ENCODE data around the gene RAPGEF2. TPM values are rescaled to one million over a fixed set of nuclear protein-coding genes. Genes with fewer than 3 reads are reported as not detected.
A peak's percentile ranks its signal among the peaks of the same experiment; 100 is the strongest.
"Not testable (repeated sequence)": the region's sequence is repeated elsewhere in the genome, so short reads cannot be mapped to it uniquely, and the experiment has no call there.

The RAPGEF2 gene
- total RNA-seq, 1 experiment from 2014 or later = 21.9 TPM

DNA sequence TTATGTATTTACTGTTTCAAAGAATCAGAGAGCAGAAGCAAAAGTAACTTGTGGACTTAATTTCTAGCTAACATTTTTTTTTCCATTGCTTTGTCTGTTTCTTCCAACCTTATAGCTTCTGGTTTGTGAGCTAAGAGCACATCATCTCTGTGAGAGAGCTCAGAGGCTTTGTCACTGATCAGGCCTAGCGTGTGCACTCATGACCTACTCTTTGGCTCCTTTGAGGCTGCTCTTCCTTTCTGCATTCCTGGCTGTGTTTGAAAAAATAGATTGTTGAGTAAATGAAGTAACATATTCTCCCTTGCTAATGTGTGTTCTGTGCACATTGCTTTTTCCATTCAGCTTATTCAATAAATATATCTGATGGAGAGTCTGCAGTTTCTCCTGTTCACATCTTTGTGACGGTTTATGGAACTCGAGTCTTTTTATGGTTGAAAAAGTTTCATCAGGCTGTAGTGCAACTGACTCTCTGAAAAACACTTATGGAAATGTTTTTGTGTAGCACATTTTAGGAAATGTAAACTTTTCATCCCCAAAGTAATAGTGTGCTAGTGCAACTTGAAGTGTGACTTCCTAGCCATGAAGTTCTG, 133.0 kb downstream of the RAPGEF2 start:
- no peak for DNase-seq (ENCODE audit: low read depth)

GRCh38 chr4:159237975-159238374, 135.1 kb downstream of the RAPGEF2 start:
- no peak for DNase-seq (ENCODE audit: low read depth)

GRCh38 chr4:159238631-159239030, 135.8 kb downstream of the RAPGEF2 start:
- no peak for DNase-seq (ENCODE audit: low read depth)

- DNase-seq (ENCODE audit: low read depth) = no peak
Observed at GRCh38 chr4:159239629-159240028, 136.8 kb downstream of the RAPGEF2 start.

DNA sequence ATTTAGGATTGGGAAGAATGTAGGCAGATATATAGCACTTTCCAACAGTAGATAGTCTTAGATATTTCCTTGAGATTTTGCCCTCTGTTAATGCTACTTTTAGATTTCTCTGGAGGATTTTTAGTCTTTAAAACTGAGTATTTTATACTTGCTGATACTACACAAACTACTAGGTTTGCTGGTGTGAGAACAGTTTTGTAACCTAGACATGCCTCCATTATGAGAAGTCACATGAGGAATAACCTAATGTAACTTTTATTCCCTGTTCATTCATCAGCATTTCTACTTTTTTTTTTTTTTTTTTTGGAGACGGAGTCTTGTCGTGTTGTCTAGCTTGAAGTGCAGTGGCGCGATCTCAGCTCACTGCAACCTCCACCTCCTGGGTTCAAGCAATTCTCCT, 137.2 kb downstream of the RAPGEF2 start:
- DNase-seq (ENCODE audit: low read depth) = no peak

GRCh38 chr4:159240687-159241086, 137.8 kb downstream of the RAPGEF2 start:
- peak; percentile 57 for DNase-seq (ENCODE audit: low read depth)

GRCh38 chr4:159242427-159242826, 139.5 kb downstream of the RAPGEF2 start:
- no peak for DNase-seq (ENCODE audit: low read depth)

- peak; percentile 87 for DNase-seq (ENCODE audit: low read depth)
Observed at GRCh38 chr4:159248384-159249178, 145.7 kb downstream of the RAPGEF2 start.

- no peak for DNase-seq (ENCODE audit: low read depth)
Observed at GRCh38 chr4:159250751-159251325, 148.0 kb downstream of the RAPGEF2 start.

- DNase-seq (ENCODE audit: low read depth) = not testable (repeated sequence)
Observed at GRCh38 chr4:159251580-159251979, 148.7 kb downstream of the RAPGEF2 start.

DNA sequence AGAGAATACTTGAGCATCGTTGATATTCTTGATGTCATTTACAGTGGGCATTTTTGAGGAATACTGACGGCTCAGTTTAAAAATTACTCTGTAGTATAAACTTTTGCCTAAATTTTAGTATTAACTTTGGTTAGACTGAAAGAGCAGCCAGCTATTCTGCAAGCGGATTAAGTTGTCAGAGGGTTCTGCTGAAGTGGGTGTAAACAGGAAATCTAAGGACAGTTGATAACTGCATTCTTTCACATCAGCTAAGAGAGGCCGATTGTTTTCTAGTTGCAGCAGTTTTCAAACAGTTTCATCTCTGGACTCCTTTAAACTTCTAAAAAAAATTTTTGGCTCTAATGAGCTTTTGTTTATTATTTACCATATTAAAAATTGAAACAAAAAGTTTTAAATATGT, 149.6 kb downstream of the RAPGEF2 start:
- no peak for DNase-seq (ENCODE audit: low read depth)

- DNase-seq (ENCODE audit: low read depth) = no peak
Observed at GRCh38 chr4:159256037-159256436, 153.2 kb downstream of the RAPGEF2 start.

DNA sequence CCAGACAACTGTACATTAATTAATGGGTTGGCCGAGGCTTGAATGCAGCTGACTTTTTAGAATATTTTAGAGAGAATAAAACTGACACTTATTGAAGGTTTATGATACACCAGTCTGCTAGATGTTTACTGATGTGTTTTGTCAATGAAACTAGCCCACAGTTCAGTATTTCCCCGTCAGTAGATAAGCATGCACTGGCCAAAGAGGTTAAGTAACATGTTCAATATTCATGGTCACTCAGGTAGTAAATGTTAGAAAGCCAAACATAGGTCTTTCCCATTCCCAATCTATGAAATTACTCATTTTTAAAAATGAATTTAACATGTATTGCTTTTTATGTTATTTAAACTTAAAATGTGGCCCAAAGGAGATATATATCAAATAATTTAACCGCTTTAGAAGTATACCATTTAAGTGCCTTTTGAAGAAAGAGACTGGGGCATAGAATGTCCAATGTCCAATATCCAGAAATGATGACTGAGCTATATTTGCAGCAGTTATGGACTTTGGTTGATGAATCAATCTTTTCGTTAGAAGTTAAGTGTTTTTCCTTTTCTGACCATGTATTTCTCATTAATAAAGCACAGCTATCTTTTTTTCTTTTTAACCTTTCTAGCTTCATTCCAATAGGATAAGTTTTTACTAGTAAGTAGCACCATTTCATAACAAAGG, 156.1 kb downstream of the RAPGEF2 start:
- DNase-seq (ENCODE audit: low read depth) = no peak

GRCh38 chr4:159264057-159264456, 161.2 kb downstream of the RAPGEF2 start:
- no peak for DNase-seq (ENCODE audit: low read depth)

DNA sequence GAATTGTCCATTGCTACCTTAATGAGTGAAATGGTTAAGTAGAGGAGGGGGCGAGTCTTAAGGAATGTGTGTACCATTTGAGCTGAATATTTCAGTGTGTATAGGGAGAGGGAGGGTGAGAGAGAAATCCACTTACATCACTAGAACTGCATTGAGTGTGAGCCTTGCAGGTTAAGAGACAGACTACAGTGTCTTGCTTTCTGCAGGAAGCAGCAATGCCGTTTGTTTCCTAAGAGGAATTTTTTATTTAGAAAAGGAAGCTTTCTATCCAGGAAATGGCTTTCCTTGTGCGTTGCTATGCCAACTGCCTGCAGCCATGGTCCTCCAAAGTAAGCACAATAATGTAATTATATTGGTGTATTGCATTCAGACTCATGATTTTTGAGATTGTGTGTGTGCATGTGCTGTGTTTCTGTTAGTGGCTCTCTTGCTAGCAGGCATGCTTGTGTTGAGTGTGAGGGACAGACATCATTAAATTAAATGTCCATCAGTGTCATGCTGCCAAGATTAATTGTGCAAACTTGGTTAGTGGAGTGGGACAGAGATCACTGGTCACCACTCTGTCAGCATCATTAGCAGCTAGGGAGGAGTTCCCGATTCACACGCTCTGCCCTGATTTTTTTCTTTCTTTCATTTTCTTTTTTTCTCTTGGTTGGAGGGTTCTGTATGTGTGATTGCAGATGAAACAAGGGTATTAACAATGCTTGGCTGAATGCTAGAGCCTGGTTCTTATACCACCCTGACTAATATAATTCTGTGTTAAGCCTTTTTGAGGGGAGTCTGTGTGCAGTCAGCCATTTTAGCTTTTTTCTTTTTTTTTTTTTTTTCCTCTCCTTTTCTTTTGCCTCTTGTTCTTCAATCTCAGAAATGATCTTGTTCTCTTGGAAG, 164.3 kb downstream of the RAPGEF2 start:
- DNase-seq (ENCODE audit: low read depth) = no peak

- DNase-seq (ENCODE audit: low read depth) = no peak
Observed at GRCh38 chr4:159267869-159268285, 165.0 kb downstream of the RAPGEF2 start.

- no peak for DNase-seq (ENCODE audit: low read depth)
Observed at GRCh38 chr4:159268607-159269006, 165.7 kb downstream of the RAPGEF2 start.

- no peak for DNase-seq (ENCODE audit: low read depth)
Observed at GRCh38 chr4:159269116-159269515, 166.2 kb downstream of the RAPGEF2 start.

- no peak for DNase-seq (ENCODE audit: low read depth)
Observed at GRCh38 chr4:159269956-159270355, 167.1 kb downstream of the RAPGEF2 start.

DNA sequence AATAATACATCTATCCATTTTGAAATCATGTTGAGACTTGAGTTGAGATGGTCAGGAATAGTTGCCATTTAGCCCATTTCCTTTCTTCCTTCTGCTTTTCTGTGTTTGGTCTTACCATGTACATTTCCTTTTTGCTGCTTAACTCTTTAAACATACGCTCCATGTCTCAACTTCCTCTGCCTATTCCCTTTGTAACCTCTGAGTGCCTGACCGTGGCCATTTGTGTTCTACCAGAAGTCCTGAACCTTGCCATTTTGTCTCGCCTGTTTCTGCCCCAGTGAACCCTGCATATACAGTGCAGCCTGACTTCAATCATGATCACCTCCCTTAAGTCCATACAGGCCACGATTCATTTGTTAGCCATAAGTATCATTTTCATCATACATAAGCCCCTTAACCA, 169.0 kb downstream of the RAPGEF2 start:
- no peak for DNase-seq (ENCODE audit: low read depth)

Measured in LHCN-M2 (cell line).